ENCODE data around the gene MRPL34. TPM values are rescaled to one million over a fixed set of nuclear protein-coding genes. Genes with fewer than 3 reads are reported as not detected.

MRPL34 gene
- total and polyA plus RNA-seq, 9 of the 15 experiments (the other 6 are each of a cell fraction or from before 2014, with no cell fraction given), result 11.5 to 256 (median 72.5) TPM

DNA sequence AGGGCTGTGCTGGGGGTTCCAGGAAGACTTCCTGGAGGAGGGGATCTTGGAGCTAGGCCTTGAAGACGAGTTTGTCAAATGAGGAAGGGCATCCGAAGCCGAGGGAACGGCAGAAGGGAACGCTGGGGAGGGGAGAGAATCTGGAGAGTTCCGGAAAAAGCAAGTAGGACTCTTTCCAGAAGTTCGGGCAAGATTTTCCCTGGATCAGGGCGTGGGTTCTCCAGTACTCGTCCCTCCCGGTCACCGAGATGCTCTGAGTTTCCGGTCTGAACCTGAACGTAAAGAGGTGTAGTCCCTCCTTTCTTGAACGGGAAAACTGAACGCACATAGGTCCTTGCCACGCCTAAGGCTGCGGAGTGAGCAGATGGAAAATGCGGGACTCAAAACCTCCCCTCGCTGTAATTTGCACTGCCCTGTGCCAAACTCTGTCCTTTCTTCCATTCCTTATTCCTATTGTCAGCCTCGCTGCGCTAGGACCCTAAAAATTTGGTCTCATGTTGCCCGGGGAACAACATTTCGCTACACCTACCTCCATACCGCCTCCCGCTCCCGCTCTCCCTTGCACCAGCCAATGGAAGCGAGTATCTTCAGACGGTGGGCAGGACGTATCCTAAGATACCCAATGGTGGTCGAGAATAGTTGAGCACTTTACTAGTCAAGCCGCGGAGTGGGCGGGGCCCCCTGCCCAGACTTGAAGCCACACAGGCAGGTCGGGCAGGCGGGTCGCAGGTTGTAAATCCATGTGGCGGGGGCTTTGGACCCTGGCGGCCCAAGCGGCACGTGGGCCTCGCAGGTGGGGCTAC, 31.4 kb downstream of the MRPL34 start, which contains the start of gene GTPBP3 (continued):
- TF ChIP-seq, protein P1, sequence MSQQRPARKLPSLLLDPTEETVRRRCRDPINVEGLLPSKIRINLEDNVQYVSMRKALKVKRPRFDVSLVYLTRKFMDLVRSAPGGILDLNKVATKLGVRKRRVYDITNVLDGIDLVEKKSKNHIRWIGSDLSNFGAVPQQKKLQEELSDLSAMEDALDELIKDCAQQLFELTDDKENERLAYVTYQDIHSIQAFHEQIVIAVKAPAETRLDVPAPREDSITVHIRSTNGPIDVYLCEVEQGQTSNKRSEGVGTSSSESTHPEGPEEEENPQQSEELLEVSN (IDR thresholded peaks at IDR 0.05; ENCODE audit: borderline replicate concordance in 1 of 2, extremely low read depth in 1 of 2, insufficient read depth in 1 of 2, insufficient read length in 1 of 2, low read depth in 1 of 2, low read length in 1 of 2, poor library complexity in 1 of 2, severe bottlenecking in 1 of 2), result peak; percentile 95 to 99
- TF ChIP-seq FOXJ2 (tag; IDR thresholded peaks at IDR 0.05) (peak; percentile 82; the same call in 1 of the 2 replicates), PHTF2 (CRISPR knock-in tag; IDR thresholded peaks at IDR 0.05) (no peak), DPF2 (IDR thresholded peaks at IDR 0.05) (peak; percentile 65), ZNF778 (CRISPR knock-in tag; IDR thresholded peaks at IDR 0.05) (no peak), ZNF699 (CRISPR knock-in tag; IDR thresholded peaks at IDR 0.05; ENCODE audit: insufficient replicate concordance) (no peak), MCM5 (IDR thresholded peaks at IDR 0.05; ENCODE audit: low read depth) (no peak), ZNF436 (CRISPR knock-in tag; IDR thresholded peaks at IDR 0.05) (peak; percentile 99), BHLHE40 (IDR thresholded peaks at IDR 0.05; ENCODE audit: low read length) (no peak), MIER1 (IDR thresholded peaks at IDR 0.05; ENCODE audit: low read depth) (0 out of 2 replicates have a peak, but pooled peaks have one; percentile 79), ZNF76 (CRISPR knock-in tag; IDR thresholded peaks at IDR 0.05; ENCODE audit: borderline replicate concordance) (no peak)
- TF ChIP-seq, protein P2, sequence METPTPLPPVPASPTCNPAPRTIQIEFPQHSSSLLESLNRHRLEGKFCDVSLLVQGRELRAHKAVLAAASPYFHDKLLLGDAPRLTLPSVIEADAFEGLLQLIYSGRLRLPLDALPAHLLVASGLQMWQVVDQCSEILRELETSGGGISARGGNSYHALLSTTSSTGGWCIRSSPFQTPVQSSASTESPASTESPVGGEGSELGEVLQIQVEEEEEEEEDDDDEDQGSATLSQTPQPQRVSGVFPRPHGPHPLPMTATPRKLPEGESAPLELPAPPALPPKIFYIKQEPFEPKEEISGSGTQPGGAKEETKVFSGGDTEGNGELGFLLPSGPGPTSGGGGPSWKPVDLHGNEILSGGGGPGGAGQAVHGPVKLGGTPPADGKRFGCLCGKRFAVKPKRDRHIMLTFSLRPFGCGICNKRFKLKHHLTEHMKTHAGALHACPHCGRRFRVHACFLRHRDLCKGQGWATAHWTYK (CRISPR knock-in tag; IDR thresholded peaks at IDR 0.05), result peak; percentile 78
- TF ChIP-seq, protein P3, sequence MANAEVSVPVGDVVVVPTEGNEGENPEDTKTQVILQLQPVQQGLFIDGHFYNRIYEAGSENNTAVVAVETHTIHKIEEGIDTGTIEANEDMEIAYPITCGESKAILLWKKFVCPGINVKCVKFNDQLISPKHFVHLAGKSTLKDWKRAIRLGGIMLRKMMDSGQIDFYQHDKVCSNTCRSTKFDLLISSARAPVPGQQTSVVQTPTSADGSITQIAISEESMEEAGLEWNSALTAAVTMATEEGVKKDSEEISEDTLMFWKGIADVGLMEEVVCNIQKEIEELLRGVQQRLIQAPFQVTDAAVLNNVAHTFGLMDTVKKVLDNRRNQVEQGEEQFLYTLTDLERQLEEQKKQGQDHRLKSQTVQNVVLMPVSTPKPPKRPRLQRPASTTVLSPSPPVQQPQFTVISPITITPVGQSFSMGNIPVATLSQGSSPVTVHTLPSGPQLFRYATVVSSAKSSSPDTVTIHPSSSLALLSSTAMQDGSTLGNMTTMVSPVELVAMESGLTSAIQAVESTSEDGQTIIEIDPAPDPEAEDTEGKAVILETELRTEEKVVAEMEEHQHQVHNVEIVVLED (CRISPR knock-in tag; IDR thresholded peaks at IDR 0.05), result peak; percentile 62; the same call in 1 of the 2 replicates
- TF ChIP-seq, protein P4, sequence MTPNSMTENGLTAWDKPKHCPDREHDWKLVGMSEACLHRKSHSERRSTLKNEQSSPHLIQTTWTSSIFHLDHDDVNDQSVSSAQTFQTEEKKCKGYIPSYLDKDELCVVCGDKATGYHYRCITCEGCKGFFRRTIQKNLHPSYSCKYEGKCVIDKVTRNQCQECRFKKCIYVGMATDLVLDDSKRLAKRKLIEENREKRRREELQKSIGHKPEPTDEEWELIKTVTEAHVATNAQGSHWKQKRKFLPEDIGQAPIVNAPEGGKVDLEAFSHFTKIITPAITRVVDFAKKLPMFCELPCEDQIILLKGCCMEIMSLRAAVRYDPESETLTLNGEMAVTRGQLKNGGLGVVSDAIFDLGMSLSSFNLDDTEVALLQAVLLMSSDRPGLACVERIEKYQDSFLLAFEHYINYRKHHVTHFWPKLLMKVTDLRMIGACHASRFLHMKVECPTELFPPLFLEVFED (CRISPR knock-in tag; conservative IDR thresholded peaks at IDR 0.05), result peak; percentile 68; the same call in 1 of the 2 replicates
- TF ChIP-seq, protein P5, sequence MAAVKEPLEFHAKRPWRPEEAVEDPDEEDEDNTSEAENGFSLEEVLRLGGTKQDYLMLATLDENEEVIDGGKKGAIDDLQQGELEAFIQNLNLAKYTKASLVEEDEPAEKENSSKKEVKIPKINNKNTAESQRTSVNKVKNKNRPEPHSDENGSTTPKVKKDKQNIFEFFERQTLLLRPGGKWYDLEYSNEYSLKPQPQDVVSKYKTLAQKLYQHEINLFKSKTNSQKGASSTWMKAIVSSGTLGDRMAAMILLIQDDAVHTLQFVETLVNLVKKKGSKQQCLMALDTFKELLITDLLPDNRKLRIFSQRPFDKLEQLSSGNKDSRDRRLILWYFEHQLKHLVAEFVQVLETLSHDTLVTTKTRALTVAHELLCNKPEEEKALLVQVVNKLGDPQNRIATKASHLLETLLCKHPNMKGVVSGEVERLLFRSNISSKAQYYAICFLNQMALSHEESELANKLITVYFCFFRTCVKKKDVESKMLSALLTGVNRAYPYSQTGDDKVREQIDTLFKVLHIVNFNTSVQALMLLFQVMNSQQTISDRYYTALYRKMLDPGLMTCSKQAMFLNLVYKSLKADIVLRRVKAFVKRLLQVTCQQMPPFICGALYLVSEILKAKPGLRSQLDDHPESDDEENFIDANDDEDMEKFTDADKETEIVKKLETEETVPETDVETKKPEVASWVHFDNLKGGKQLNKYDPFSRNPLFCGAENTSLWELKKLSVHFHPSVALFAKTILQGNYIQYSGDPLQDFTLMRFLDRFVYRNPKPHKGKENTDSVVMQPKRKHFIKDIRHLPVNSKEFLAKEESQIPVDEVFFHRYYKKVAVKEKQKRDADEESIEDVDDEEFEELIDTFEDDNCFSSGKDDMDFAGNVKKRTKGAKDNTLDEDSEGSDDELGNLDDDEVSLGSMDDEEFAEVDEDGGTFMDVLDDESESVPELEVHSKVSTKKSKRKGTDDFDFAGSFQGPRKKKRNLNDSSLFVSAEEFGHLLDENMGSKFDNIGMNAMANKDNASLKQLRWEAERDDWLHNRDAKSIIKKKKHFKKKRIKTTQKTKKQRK (IDR thresholded peaks at IDR 0.05; ENCODE audit: borderline replicate concordance, low read depth, low read length), result no peak; the same call in 1 of the 2 replicates
- TF ChIP-seq, protein P6, sequence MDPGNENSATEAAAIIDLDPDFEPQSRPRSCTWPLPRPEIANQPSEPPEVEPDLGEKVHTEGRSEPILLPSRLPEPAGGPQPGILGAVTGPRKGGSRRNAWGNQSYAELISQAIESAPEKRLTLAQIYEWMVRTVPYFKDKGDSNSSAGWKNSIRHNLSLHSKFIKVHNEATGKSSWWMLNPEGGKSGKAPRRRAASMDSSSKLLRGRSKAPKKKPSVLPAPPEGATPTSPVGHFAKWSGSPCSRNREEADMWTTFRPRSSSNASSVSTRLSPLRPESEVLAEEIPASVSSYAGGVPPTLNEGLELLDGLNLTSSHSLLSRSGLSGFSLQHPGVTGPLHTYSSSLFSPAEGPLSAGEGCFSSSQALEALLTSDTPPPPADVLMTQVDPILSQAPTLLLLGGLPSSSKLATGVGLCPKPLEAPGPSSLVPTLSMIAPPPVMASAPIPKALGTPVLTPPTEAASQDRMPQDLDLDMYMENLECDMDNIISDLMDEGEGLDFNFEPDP (CRISPR knock-in tag; IDR thresholded peaks at IDR 0.05), result no peak

Data from K562 (cell line).